ENCODE results near the gene CRYBA4. TPM values are rescaled to one million over a fixed set of nuclear protein-coding genes. Genes with fewer than 3 reads are reported as not detected.

Gene CRYBA4
- total RNA-seq, 1 experiment from 2014 or later = not detected

- Histone ChIP-seq H3K9me3 (ENCODE audit: insufficient read depth, low read depth) (no peaks in the 10 kb centered on the region), H3K27ac (no peak overlapping the region), H3K4me1 (replicated peaks; ENCODE audit: insufficient read depth) (no peaks in the 10 kb centered on the region), H3K27me3 (ENCODE audit: insufficient read depth, low read depth) (peaks cover 74% of the 10 kb centered on the region), H2AFZ (no peak overlapping the region), H4K20me1 (ENCODE audit: insufficient read depth) (no peaks in the 10 kb centered on the region), H3F3A (ENCODE audit: insufficient read depth, low read depth) (no peaks in the 10 kb centered on the region), H3K9me2 (ENCODE audit: insufficient read depth) (no peaks in the 10 kb centered on the region), H3K36me3 (ENCODE audit: low read depth) (no peaks in the 10 kb centered on the region), H3K79me2 (ENCODE audit: low read depth) (no peaks in the 10 kb centered on the region), H3K4me3 (no peak overlapping the region), H3K4me2 (no peak overlapping the region)
- DNase-seq = no peak
- TF ChIP-seq EZH2 (IDR thresholded peaks at IDR 0.05; ENCODE audit: low read depth) (no peak), CTCF (conservative IDR thresholded peaks at IDR 0.05) (no peak)
- no TSS peak for BruUV-seq (replicated peaks)
- intact Hi-C loops (cut with micrococcal nuclease; ENCODE audit: unreplicated experiment) = no loop called here
- POLR2A ChIA-PET (ENCODE audit: unreplicated experiment) = no interaction called here
- CTCF ChIA-PET = no interaction called here
These were observed 26.3 kb downstream of the CRYBA4 start for GRCh38 chr22:26648011-26648497.

- Histone ChIP-seq H3K4me3 (no peak overlapping the region), H3K4me2 (no peak overlapping the region), H3F3A (ENCODE audit: insufficient read depth, low read depth) (no peaks in the 10 kb centered on the region), H3K9me3 (ENCODE audit: insufficient read depth, low read depth) (no peaks in the 10 kb centered on the region), H3K9me2 (ENCODE audit: insufficient read depth) (no peaks in the 10 kb centered on the region), H3K27me3 (ENCODE audit: insufficient read depth, low read depth) (peaks cover 81% of the 10 kb centered on the region), H2AFZ (no peak overlapping the region), H3K4me1 (replicated peaks; ENCODE audit: insufficient read depth) (no peaks in the 10 kb centered on the region), H3K36me3 (ENCODE audit: low read depth) (no peaks in the 10 kb centered on the region), H3K79me2 (ENCODE audit: low read depth) (no peaks in the 10 kb centered on the region), H4K20me1 (ENCODE audit: insufficient read depth) (no peaks in the 10 kb centered on the region), H3K27ac (no peak overlapping the region)
- ChIA-PET POLR2A (ENCODE audit: unreplicated experiment) (no interaction called here), CTCF (no interaction called here)
- intact Hi-C loops (cut with micrococcal nuclease; ENCODE audit: unreplicated experiment) = no loop called here
- no peak for DNase-seq
- BruUV-seq (replicated peaks) = no TSS peak
- TF ChIP-seq EZH2 (IDR thresholded peaks at IDR 0.05; ENCODE audit: low read depth) (no peak), CTCF (conservative IDR thresholded peaks at IDR 0.05) (no peak)
These were observed 27.0 kb downstream of the CRYBA4 start for GRCh38 chr22:26648528-26649388.

- CTCF ChIA-PET = no interaction called here
- Histone ChIP-seq H3K9me3 (ENCODE audit: insufficient read depth, low read depth) (no peaks in the 10 kb centered on the region), H3K4me3 (no peak overlapping the region), H3K4me2 (no peak overlapping the region), H3F3A (ENCODE audit: insufficient read depth, low read depth) (no peaks in the 10 kb centered on the region), H3K9me2 (ENCODE audit: insufficient read depth) (no peaks in the 10 kb centered on the region), H3K27ac (no peak overlapping the region), H3K79me2 (ENCODE audit: low read depth) (no peaks in the 10 kb centered on the region), H4K20me1 (ENCODE audit: insufficient read depth) (no peaks in the 10 kb centered on the region), H3K36me3 (ENCODE audit: low read depth) (no peaks in the 10 kb centered on the region), H3K4me1 (replicated peaks; ENCODE audit: insufficient read depth) (no peaks in the 10 kb centered on the region), H3K27me3 (ENCODE audit: insufficient read depth, low read depth) (peaks cover 83% of the 10 kb centered on the region), H2AFZ (no peak overlapping the region)
- TF ChIP-seq EZH2 (IDR thresholded peaks at IDR 0.05; ENCODE audit: low read depth) (no peak), CTCF (conservative IDR thresholded peaks at IDR 0.05) (no peak)
- POLR2A ChIA-PET (ENCODE audit: unreplicated experiment) = interaction anchor here (0.6 kb wide), 1 partner anchor 144 kb away, joined by 6 read pairs; no protein-coding TSS in a partner anchor
- no peak for DNase-seq
- intact Hi-C loops (cut with micrococcal nuclease; ENCODE audit: unreplicated experiment) = no loop called here
- BruUV-seq (replicated peaks) = no TSS peak
These were observed 29.1 kb downstream of the CRYBA4 start for GRCh38 chr22:26650722-26651421.

All from PC-9 (cell line).